ENCODE data around the gene RPGRIP1. TPM values are rescaled to one million over a fixed set of nuclear protein-coding genes. Genes with fewer than 3 reads are reported as not detected.

The RPGRIP1 gene
- total RNA-seq, 1 experiment from 2014 or later = not detected

DNA sequence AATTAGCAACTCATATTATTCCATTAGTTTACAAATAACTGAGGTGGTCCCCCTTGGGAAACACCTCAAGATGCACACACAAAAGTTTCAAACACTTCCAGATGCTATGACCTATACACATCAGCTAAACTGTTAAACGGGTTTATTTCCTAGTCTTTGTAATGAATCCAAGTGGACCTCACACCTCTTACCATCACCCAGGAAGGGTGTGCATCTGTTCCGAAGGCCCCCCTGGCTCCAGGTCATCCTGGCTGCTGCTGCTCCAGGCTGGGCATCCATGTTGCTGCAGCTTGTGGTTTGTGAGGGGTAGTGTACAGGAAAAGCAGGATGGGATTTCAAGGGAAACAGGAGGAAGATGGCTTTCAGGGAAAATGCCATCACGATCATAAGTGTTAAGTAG, 17.5 kb upstream of the RPGRIP1 start:
- POLR2A ChIA-PET = interaction anchor here (3.5 to 7.3 kb wide), 3 partner anchors 7 to 18 kb away, joined by 18 to 82 read pairs (median 38); no protein-coding TSS in a partner anchor
- Mint-ChIP-seq H3K4me3 (ENCODE audit: unreplicated experiment) (peak overlapping the region; percentile 90), H3K4me1 (ENCODE audit: insufficient read depth, unreplicated experiment) (peaks cover 52% of the 10 kb centered on the region), H3K36me3 (ENCODE audit: insufficient read depth, unreplicated experiment) (peaks cover 100% of the 10 kb centered on the region), H3K27me3 (ENCODE audit: insufficient read depth, unreplicated experiment) (no peaks in the 10 kb centered on the region), H3K27ac (ENCODE audit: low read depth, unreplicated experiment) (no peak overlapping the region), H3K9me3 (ENCODE audit: unreplicated experiment) (no peaks in the 10 kb centered on the region)
- no peak for DNase-seq (ENCODE audit: unreplicated experiment)
- no TSS peak for BruUV-seq (replicated peaks)
- CTCF ChIA-PET = interaction anchor here (1.9 kb wide), 1 partner anchor 9 kb away, joined by 4 read pairs; no protein-coding TSS in a partner anchor
- intact Hi-C loops (cut with micrococcal nuclease) = no loop called here
- TF ChIP-seq, protein P1, sequence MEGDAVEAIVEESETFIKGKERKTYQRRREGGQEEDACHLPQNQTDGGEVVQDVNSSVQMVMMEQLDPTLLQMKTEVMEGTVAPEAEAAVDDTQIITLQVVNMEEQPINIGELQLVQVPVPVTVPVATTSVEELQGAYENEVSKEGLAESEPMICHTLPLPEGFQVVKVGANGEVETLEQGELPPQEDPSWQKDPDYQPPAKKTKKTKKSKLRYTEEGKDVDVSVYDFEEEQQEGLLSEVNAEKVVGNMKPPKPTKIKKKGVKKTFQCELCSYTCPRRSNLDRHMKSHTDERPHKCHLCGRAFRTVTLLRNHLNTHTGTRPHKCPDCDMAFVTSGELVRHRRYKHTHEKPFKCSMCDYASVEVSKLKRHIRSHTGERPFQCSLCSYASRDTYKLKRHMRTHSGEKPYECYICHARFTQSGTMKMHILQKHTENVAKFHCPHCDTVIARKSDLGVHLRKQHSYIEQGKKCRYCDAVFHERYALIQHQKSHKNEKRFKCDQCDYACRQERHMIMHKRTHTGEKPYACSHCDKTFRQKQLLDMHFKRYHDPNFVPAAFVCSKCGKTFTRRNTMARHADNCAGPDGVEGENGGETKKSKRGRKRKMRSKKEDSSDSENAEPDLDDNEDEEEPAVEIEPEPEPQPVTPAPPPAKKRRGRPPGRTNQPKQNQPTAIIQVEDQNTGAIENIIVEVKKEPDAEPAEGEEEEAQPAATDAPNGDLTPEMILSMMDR (IDR thresholded peaks at IDR 0.05; ENCODE audit: unreplicated experiment) = no peak

GRCh38 chr14:21263284-21264024, 16.4 kb upstream of the RPGRIP1 start:
- peak overlapping the region; percentile 90 for H3K4me3 Mint-ChIP-seq (ENCODE audit: unreplicated experiment)
- TF ChIP-seq, protein P1 (IDR thresholded peaks at IDR 0.05; ENCODE audit: unreplicated experiment) = no peak
- ChIA-PET POLR2A (interaction anchor here (1.3 to 7.3 kb wide), 6 partner anchors 8 to 807 kb away, joined by 5 to 82 read pairs (median 20); no protein-coding TSS in a partner anchor), CTCF (interaction anchor here (1.9 kb wide), 1 partner anchor 10 kb away, joined by 4 read pairs; no protein-coding TSS in a partner anchor)
- H3K36me3 Mint-ChIP-seq (ENCODE audit: insufficient read depth, unreplicated experiment) = peaks cover 100% of the 10 kb centered on the region
- no peaks in the 10 kb centered on the region for H3K9me3 Mint-ChIP-seq (ENCODE audit: unreplicated experiment)
- intact Hi-C loops (cut with micrococcal nuclease) = loop anchor here (2.0 kb wide), 1 partner anchor 13 kb away; no protein-coding TSS in a partner anchor
- peaks cover 48% of the 10 kb centered on the region for H3K4me1 Mint-ChIP-seq (ENCODE audit: insufficient read depth, unreplicated experiment)
- no peak for DNase-seq (ENCODE audit: unreplicated experiment)
- peak overlapping the region; percentile 74 for H3K27ac Mint-ChIP-seq (ENCODE audit: low read depth, unreplicated experiment)
- H3K27me3 Mint-ChIP-seq (ENCODE audit: insufficient read depth, unreplicated experiment) = no peaks in the 10 kb centered on the region
- no TSS peak for BruUV-seq (replicated peaks)

DNA sequence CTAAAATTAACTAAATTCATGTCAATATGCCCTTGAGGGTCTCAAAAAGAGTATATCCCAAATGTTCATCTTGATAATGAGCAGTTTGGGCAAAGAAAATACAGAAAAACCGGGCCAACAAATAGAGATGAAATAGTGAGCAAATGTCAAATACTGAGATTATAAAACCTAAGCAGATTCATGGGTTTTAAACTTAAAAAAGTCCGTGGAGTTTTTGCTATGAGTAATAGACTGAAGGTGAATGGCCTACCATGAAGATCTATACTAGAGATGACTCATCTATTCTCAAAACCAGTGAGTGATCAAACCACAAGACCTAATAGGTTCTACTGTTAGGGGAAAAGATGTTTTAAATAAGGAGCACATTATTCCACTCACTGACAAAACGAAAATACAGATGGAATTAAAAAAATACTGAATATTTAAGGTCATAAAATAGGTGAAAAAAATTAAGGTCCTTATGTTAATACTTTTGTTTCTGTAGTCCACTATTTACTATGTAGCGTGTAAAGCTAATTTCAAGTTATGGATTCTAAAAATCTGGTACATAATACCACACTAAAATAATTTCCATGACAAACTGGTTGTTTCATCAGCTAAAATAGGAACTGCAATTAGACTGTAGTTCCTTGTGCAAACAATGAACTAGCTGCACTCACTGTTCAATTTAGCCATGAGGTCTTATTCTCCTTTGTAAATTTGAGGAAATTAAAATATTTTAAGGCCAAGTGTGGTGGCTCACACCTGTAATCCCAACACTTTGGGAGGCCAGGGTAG, 15.7 kb upstream of the RPGRIP1 start:
- Mint-ChIP-seq H3K4me1 (ENCODE audit: insufficient read depth, unreplicated experiment) (peaks cover 40% of the 10 kb centered on the region), H3K27ac (ENCODE audit: low read depth, unreplicated experiment) (peak overlapping the region; percentile 74), H3K9me3 (ENCODE audit: unreplicated experiment) (no peaks in the 10 kb centered on the region), H3K27me3 (ENCODE audit: insufficient read depth, unreplicated experiment) (no peaks in the 10 kb centered on the region), H3K36me3 (ENCODE audit: insufficient read depth, unreplicated experiment) (peaks cover 99% of the 10 kb centered on the region), H3K4me3 (ENCODE audit: unreplicated experiment) (peak overlapping the region; percentile 90)
- peak; percentile 72 for DNase-seq (ENCODE audit: unreplicated experiment)
- TF ChIP-seq, protein P1 (IDR thresholded peaks at IDR 0.05; ENCODE audit: unreplicated experiment) = no peak
- CTCF ChIA-PET = interaction anchor here (0.7 to 1.2 kb wide), 5 partner anchors 14 to 119 kb away, joined by 3 to 4 read pairs (median 3); no protein-coding TSS in a partner anchor
- no TSS peak for BruUV-seq (replicated peaks)
- POLR2A ChIA-PET = interaction anchor here (0.7 to 7.3 kb wide), 14 partner anchors 9 to 808 kb away, joined by 3 to 82 read pairs (median 6); partner anchors contain the start of genes RPGRIP1 and SUPT16H
- intact Hi-C loops (cut with micrococcal nuclease) = loop anchor here (2.0 kb wide), 1 partner anchor 13 kb away; no protein-coding TSS in a partner anchor
